H1 (cell line): Measurements from ENCODE around the gene HYAL1. TPM values are rescaled to one million over a fixed set of nuclear protein-coding genes. Genes with fewer than 3 reads are reported as not detected.

Source experiments
- ASH2L ChIP-seq: fragments of 200-600, 300-600 bp; sonication (generic); IDR thresholded peaks from one replicate; pipeline ENCODE4 v1.7.1; 2017; ENCODE audit warnings: low read length
- CBX5 ChIP-seq: fragments of 300-800, 300-1000 bp; sonication (generic); IDR thresholded peaks from 2 replicates; pipeline ENCODE4 v1.7.1; 2016; ENCODE audit warnings: antibody characterized with exemption, low read length, low read depth
- GTF2F1 ChIP-seq: IDR thresholded peaks from 2 replicates; pipeline ENCODE4 v1.6.1; 2012; ENCODE audit warnings: low read depth, low read length, improper control_type of control experiment, borderline replicate concordance
- HDAC6 ChIP-seq: IDR thresholded peaks from one replicate; pipeline ENCODE4 v1.7.1; 2012; ENCODE audit warnings: low read depth, mild to moderate bottlenecking, inconsistent platforms, low read length, moderate library complexity
- JUN ChIP-seq: IDR thresholded peaks from 2 replicates; pipeline ENCODE4 v1.6.1; 2011; ENCODE audit warnings: low read depth, mild to moderate bottlenecking, improper control_type of control experiment, low read length
- NRF1 ChIP-seq: IDR thresholded peaks from 2 replicates; pipeline ENCODE4 v1.6.1; 2011; ENCODE audit warnings: mild to moderate bottlenecking, low read depth, low read length, improper control_type of control experiment
- PHF8 ChIP-seq: fragments of 200-600 bp; sonication (generic); conservative IDR thresholded peaks from 2 replicates; pipeline ENCODE4 v1.7.1; 2012; ENCODE audit warnings: low read depth, mild to moderate bottlenecking, inconsistent platforms, low read length, moderate library complexity
- POLR2AphosphoS5 ChIP-seq: IDR thresholded peaks from 2 replicates; pipeline ENCODE4 v1.6.1; 2011; ENCODE audit warnings: low read depth, low read length
- SP1 ChIP-seq: IDR thresholded peaks from 2 replicates; pipeline ENCODE4 v1.6.1; 2011; ENCODE audit warnings: low read depth, low read length
- TCF12 ChIP-seq: IDR thresholded peaks from 2 replicates; pipeline ENCODE4 v1.6.1; 2011; ENCODE audit warnings: low read depth, mild to moderate bottlenecking, low read length
- polyA plus RNA-seq, 7 experiments: library from polyadenylated mRNA; depleted of rRNA in 3 of 7; stranded (reverse) in 5 of 7; unstranded in 2 of 7; fragments of >200 nt in 5 of 7; fragments of 200-250 nt in 2 of 7; gene quantifications; 1 replicate in 5 of 7; 2 replicates in 1 of 7; 4 replicates in 1 of 7; pipeline versions ENCODE4 v1.2.1 to v1.2.3, GENCODE V29; 2011 to 2013; ENCODE audit warnings: missing spikeins in 2 of 7, mixed read lengths in 2 of 7
- total RNA-seq: library from RNA; stranded (reverse); fragmentation: NEBNext Ultra II Directional; extraction: Animal tissue kit (Norgen Biotek cat#: 25700); gene quantifications from 2 replicates; pipeline ENCODE4 v1.2.1, GENCODE V29; 2021
- TF ChIP-seq, protein P1 (sequence below): fragments of 300-600 bp; sonication (generic); IDR thresholded peaks from 2 replicates; pipeline ENCODE4 v1.7.1; 2012; ENCODE audit warnings: low read length, moderate library complexity, mild to moderate bottlenecking, inconsistent platforms; ENCODE audit not compliant: insufficient replicate concordance

HYAL1 gene
- total and polyA plus RNA-seq, 2 of the 8 experiments (the other 6 are each of a cell fraction or from before 2014, with no cell fraction given) = 2.0 to 5.4 TPM

DNA sequence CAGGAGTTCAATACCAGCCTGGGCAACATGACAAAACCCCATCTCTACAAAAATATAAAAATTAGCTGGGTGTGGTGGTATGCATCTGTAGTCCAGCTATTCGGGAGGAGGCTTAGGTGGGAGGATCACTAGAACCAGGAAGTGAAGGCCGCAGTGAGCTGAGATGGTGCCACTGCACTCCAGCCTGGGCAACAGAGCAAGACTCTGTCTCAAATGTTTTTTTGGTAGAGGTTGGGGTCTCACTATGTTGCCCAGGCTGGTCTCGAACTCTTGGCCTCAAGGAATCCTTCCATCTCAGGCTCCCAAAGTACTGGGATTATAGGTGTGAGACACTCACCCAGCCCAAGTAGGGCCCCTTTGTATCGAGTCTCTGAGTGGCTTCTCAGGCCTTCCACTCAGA is 9.3 kb downstream of the HYAL1 start (continued):
- TF ChIP-seq, protein P1, sequence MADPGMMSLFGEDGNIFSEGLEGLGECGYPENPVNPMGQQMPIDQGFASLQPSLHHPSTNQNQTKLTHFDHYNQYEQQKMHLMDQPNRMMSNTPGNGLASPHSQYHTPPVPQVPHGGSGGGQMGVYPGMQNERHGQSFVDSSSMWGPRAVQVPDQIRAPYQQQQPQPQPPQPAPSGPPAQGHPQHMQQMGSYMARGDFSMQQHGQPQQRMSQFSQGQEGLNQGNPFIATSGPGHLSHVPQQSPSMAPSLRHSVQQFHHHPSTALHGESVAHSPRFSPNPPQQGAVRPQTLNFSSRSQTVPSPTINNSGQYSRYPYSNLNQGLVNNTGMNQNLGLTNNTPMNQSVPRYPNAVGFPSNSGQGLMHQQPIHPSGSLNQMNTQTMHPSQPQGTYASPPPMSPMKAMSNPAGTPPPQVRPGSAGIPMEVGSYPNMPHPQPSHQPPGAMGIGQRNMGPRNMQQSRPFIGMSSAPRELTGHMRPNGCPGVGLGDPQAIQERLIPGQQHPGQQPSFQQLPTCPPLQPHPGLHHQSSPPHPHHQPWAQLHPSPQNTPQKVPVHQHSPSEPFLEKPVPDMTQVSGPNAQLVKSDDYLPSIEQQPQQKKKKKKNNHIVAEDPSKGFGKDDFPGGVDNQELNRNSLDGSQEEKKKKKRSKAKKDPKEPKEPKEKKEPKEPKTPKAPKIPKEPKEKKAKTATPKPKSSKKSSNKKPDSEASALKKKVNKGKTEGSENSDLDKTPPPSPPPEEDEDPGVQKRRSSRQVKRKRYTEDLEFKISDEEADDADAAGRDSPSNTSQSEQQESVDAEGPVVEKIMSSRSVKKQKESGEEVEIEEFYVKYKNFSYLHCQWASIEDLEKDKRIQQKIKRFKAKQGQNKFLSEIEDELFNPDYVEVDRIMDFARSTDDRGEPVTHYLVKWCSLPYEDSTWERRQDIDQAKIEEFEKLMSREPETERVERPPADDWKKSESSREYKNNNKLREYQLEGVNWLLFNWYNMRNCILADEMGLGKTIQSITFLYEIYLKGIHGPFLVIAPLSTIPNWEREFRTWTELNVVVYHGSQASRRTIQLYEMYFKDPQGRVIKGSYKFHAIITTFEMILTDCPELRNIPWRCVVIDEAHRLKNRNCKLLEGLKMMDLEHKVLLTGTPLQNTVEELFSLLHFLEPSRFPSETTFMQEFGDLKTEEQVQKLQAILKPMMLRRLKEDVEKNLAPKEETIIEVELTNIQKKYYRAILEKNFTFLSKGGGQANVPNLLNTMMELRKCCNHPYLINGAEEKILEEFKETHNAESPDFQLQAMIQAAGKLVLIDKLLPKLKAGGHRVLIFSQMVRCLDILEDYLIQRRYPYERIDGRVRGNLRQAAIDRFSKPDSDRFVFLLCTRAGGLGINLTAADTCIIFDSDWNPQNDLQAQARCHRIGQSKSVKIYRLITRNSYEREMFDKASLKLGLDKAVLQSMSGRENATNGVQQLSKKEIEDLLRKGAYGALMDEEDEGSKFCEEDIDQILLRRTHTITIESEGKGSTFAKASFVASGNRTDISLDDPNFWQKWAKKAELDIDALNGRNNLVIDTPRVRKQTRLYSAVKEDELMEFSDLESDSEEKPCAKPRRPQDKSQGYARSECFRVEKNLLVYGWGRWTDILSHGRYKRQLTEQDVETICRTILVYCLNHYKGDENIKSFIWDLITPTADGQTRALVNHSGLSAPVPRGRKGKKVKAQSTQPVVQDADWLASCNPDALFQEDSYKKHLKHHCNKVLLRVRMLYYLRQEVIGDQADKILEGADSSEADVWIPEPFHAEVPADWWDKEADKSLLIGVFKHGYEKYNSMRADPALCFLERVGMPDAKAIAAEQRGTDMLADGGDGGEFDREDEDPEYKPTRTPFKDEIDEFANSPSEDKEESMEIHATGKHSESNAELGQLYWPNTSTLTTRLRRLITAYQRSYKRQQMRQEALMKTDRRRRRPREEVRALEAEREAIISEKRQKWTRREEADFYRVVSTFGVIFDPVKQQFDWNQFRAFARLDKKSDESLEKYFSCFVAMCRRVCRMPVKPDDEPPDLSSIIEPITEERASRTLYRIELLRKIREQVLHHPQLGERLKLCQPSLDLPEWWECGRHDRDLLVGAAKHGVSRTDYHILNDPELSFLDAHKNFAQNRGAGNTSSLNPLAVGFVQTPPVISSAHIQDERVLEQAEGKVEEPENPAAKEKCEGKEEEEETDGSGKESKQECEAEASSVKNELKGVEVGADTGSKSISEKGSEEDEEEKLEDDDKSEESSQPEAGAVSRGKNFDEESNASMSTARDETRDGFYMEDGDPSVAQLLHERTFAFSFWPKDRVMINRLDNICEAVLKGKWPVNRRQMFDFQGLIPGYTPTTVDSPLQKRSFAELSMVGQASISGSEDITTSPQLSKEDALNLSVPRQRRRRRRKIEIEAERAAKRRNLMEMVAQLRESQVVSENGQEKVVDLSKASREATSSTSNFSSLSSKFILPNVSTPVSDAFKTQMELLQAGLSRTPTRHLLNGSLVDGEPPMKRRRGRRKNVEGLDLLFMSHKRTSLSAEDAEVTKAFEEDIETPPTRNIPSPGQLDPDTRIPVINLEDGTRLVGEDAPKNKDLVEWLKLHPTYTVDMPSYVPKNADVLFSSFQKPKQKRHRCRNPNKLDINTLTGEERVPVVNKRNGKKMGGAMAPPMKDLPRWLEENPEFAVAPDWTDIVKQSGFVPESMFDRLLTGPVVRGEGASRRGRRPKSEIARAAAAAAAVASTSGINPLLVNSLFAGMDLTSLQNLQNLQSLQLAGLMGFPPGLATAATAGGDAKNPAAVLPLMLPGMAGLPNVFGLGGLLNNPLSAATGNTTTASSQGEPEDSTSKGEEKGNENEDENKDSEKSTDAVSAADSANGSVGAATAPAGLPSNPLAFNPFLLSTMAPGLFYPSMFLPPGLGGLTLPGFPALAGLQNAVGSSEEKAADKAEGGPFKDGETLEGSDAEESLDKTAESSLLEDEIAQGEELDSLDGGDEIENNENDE = no peak
- TF ChIP-seq NRF1 (no peak), TCF12 (no peak), GTF2F1 (no peak), CBX5 (no peak), JUN (no peak), POLR2AphosphoS5 (no peak), SP1 (no peak), HDAC6 (no peak), PHF8 (no peak), ASH2L (no peak)
